Germinal center (tissue), 1 donor: ENCODE data around the gene SH3RF1.
"Not testable (repeated sequence)": the region's sequence is repeated elsewhere in the genome, so short reads cannot be mapped to it uniquely, and the experiment has no call there.

Experiments used
- DNase-seq: peaks from one replicate; pipeline ENCODE4 v3.0.0; 2012; ENCODE audit warnings: mixed read lengths, low spot score

The SH3RF1 gene

DNA sequence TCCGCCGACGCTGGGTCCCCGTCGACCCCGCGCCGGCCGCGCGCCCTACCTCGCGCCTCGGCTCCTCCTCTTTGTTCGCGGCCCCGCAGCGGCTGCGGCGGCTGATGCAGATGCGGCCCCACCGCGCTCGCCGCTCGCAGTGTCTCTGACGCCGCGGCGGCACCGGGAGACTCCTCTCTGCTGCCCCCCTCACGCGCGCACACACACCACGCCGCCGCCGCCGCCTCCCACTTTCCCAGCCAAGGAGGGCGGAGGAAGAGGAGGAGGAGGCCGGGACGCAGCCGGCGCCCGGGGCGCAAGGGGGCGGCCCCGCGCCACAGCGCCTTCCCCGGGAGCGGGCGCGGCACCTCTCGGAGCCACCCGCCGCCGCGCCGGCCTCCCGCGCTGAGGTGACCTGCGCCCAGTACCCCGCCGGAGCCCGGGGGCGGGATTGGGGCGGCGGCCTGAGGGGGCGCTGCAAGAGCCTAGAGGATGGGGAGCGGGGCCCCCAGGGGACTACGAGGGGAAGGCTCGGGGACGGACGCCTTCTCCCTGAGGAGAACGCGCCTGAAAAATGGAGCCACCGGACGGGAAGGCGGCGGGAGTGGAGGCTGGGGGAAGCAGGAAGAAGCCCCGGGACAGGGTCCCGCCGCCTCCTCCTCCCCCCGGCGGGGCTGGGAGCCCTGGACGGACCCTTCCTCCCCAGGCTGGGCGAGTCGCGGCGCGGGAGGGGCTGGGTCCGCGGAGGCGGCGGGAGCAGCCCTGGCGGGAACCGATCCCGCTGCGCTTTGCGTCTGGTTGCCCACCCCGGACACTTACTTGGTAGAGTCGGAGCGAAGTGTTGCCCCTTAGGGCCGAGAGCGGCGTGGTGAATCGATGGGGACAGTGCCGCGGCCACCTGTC, at the start of gene SH3RF1:
TSS of gene SH3RF1 (minus strand) at position 147 of the 882 bp plus-strand sequence. CDS start 1,744 bp downstream, outside the sequence.
- DNase-seq: peak; percentile 76

DNA sequence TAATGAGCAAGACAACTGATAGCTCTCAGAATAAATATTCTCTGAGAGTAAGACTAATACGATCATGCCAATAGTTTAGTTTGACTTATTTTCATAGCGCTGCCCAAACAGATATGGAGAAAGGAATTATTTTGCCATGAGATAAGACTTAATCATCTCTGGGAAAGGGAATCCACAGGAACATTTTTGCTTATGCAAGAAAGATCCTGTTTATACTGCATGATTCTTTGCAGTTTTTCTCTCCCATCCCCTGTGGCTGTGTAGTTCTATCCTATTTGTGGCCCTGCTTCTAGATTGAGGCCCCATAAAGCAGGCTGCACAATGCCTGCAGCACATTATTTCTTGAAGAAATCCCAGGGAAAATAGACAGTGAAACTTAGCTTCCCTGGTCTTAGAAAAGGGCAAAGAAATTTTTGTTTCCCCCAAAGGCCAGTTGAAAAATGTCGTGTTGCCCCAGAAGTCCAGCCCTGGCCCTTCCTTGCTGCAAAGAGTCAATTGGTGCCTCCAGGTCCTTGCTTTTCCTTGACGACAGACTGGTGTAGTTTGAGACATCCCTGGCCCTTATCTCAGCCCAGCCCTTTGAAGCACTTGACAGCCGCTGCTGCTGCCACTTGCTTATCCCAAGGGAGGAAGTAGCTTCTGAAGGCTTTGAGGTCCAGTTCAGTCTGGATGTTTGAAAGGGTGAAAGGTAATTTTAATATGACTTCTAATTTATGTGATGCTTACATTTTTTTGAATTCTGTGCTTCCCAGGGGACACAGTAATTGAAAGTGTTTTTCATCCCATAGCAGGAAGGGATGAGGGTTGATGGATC, 45.0 kb upstream of the SH3RF1 start:
- no peak for DNase-seq

DNA sequence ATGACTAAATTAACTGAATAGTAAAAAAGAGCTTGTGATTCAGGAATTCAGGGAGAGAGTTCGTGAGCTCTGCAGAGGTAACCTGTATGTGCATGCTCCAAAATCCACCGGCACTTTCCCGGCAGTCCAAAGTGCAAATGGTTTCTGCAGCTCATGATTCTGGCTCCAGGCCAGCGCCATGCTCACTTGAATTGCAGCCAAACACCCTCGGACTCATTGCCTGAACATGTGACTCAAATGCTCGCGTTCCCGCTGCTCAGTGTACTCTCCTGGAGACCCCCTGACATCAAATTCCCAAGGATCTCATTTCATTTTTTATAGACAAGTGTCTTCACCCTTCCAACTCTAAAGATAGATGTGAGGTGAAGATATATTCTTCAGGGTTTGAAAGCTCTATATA, 44.1 kb upstream of the SH3RF1 start:
- no peak for DNase-seq

GRCh38 chr4:169313732-169314131, 43.0 kb upstream of the SH3RF1 start:
- no peak for DNase-seq

DNA sequence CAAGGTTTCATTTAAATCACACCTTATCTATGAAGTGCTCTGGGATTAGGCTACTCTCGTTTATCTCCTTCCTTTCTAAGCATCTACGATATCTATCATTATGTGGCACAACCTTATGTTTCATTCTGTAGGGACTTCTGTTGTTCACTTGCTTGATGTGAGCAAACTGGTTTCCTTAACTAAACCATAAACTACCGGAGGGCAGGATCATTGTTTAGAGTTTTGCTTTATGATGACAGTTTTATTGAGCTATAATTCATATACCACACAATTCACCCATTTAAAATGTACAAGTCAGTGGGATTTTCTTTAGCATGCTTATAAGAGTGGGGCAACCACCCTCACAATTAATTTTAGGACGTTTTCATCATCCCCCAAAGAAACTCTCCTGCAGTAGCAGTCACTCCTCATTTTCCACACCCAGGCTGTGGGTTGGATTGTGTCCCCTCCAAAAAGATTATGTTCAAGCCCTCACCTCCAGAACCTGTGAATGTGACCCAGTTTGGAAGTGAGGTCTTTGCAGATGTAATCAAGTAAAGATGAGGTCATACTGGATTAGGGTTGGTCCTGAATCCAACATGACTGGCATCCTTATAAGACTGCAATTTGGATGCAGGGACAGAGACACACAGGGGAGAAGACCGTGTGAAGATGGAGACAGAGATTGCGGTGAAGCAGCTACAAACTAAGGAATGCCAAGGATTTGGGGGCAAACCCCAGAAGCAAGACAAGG, 42.1 kb upstream of the SH3RF1 start:
- DNase-seq: no peak

GRCh38 chr4:169311643-169312365, 41.0 kb upstream of the SH3RF1 start:
- peak; percentile 76 for DNase-seq

DNA sequence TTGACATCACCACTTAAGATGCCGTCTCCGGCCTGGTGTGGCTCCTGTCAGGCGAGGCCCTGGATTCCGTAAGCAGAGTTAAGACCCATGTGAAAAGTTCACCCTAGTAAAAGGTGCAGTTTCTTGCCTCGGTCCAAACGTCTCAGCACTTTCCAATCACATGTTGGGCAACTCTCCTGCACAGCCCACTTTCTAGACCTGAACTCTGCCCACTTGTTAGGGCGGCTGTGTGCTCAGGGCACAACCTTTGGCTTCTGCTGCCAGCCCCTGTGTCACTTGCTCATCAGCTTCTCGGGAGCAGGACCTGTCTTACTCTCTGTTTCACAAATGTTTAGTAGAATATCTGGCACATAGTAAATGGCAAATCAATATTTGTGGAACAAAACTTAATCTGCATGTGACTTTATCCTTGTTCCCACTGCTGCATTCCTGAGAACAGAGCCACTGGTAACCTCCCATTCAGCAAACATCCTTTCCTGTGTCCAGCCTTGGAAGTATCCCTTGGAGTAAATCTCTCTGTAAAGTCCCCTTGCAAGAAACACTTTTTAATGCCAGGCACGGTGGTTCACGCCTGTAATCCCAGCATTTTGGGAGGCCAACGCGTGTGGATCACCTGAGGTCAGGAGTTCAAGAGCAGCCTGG, 38.7 kb upstream of the SH3RF1 start:
- DNase-seq: no peak

DNA sequence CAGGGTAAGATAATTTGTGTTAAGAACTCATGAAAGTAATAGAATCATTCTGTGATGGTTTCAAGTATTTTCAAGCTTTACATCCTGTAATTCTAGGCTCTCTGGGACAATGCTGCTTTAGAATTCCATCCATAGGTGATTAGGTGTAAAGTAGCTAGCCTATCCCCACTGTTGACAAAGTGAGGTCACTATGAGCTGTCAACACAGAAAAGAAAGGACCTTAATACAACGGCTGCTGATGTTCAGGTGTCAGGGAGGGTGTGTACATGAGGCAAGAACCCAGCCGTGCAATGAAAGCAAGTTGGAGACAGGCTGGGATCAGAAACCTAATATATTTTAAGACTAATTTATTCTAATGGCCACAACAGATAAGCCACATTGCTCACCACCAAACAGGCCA, 36.8 kb upstream of the SH3RF1 start:
- DNase-seq: no peak

DNA sequence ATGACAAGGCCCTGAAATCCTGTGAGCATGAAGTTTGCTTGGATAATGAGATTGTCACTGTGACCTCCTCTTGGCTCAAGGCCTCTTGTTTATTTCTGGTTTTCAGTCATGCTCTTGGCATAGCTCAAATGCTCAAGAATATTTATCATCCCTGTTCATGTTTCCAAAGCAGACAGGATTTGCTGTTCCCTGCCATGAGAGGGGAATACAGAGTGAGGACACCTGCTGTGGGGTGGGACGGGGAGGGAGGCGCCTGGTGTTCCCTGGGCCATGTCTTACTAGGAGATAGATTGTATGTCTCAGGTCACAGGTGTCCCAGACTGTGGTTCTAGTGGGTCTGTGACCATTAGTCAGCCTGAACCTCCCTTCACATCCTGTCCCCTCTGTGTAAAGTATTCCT, 34.9 kb upstream of the SH3RF1 start:
- no peak for DNase-seq

GRCh38 chr4:169305173-169305572, 34.4 kb upstream of the SH3RF1 start:
- DNase-seq: no peak

DNA sequence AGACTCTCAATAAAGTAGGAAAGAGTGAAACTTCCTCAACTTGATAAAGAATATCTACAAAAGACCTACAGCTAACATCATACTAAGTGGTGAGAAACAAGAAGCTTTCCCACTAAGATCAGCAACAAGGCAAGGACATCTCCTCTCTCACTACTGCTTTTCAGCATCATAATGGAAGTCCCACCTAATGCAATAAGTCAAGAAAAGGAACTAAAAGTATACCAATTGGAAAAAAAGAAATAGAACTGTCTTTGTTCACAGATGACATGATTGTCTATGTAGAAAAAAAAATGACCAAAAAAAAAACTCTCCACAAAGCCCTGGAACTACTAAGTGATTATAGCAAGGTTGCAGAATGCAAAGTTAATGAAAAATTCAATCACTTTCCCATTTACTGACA, 25.1 kb upstream of the SH3RF1 start:
- no peak for DNase-seq

DNA sequence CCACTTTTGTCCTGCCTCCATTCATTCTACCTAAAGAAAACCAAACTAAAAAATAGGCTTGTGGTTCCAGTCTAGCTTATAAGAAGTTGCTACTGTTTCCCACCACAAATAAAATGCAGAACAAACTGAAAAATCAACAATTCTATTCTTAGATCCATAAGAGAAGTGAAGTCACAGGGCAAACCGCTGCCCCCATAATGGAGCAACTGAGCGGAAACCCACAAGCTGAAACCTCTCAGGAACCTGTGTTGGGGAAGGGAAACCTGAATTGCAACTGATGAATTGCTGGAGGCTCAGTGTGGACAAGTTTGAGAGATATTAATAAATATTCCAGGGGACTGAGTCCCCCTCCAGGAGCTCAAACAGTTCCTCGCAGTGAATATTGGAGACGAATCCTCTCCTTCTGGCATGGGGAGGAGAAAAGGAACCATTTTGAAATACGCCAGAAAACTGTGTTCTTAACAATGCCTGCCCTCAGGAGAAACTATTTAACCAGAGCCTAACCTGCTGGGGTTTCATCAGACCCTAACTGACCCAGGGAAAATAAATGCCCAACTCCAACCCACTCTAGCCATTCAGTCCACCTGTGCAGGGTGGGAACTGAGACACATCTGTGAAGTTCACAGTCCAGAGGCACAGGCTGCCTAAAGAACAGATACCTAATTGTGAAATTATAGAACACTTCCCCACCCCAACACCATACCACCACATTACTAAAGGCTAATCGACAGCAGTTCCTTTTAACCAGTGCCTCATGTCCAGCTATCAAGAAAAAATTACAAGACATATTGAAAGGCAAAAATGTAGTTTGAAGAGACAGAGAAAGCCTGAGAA, 22.8 kb upstream of the SH3RF1 start:
- DNase-seq: peak; percentile 49

DNA sequence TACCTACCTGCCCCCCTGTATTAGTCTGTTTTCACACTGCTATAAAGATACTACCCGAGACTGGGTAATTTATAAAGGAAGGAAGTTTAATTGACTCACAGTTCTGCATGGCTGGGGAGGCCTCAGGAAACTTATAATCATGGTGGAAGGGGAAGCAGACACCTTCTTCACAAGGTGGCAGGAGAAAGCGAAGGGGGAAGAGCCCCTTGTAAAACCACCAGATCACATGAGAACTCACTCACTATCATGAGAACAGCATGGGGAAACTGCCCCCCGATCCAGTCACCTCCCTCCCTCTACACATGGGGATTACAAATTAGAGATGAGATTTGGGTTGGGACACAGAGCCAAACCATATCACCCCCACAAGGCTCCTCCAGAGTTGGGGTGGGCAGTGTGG, 17.2 kb upstream of the SH3RF1 start:
- DNase-seq: not testable (repeated sequence)

DNA sequence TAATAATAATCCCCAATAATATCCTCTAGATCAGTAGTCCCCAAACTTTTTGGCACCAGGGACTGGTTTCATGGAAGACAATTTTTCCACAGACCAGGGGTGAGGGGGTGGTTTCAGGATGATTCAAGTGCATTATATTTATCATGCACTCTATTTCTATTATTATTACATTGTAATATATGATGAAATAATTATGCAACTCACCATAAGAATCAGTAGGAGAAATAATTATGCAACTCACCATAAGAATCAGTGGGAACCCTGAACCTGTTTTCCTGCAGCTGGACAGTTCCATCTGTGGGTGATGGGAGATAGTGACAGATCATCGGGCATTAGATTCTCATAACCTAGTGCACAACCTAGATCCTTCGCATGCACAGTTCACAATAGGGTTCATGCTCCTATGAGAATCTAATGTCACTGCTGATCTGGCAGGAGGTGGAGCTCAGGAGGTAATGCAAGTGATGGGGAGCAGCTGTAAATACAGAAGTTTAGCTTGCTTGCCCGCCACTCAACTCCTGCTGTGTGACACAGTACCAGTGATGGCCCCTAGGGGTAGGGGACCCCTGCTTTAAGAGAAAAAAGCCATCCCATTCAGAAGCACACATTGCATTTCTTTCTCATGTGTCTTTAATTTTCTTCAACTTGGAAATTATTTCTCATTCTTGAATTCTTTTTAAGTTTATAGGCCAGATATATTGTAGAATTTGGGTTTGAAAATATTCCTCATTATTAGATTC, 16.0 kb upstream of the SH3RF1 start:
- DNase-seq: peak; percentile 48

DNA sequence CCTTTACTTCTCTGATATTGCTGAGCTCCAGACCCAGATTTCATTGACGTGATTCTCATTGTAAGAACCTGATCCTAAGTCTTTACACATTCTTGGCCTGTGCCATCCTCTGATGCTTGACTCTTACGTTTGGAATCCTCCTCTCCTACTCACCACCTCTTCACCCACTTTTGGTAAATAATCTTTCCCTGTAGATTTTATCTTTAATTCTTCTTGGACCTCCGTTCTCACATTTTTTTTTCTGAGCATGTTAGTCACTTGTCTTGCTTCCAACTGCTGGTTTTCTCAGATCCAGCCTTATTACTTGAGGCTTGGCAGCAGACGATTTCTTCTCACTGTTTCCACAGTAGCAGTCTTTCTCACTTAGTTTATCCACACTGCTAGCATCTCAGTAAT, 12.4 kb upstream of the SH3RF1 start:
- no peak for DNase-seq

GRCh38 chr4:169282429-169283113, 11.8 kb upstream of the SH3RF1 start:
- no peak for DNase-seq

DNA sequence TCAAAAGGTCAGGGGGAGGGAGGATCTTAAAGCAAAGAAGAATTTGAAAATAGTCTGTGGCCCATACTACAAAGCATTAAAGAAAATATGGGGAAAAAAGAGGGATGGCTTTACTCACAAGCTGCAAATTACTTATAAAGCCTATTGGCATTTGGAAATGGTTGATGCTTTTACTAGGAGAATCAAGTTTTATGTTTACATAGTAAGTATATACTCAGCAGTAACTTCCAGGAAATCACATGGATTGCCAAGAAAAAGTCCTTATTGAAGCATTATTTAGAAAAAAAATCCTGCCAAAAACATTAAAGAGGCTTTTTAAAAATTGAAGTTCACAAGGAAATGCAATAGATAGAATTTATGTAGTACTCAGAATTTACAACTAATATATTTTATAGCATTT, 8.4 kb upstream of the SH3RF1 start:
- DNase-seq: no peak

DNA sequence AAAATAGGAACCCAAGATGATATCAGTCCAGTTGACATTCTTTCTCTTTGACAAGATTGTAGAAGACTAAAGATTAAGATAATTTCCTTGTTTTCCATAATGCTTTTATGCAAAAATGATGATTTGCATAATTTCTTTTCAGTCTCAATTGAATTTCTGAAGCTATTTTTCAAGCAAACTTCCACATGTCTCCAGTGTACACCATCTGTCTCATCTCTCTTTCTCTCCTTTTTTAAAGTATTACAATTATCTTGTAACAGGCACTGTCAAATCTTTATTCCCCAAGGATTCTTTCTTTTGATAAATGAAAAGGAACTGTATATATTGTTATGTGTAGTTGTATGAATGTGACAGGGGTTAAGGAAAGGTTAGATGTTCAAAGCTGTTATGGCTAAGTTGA, 7.9 kb upstream of the SH3RF1 start:
- DNase-seq: no peak

DNA sequence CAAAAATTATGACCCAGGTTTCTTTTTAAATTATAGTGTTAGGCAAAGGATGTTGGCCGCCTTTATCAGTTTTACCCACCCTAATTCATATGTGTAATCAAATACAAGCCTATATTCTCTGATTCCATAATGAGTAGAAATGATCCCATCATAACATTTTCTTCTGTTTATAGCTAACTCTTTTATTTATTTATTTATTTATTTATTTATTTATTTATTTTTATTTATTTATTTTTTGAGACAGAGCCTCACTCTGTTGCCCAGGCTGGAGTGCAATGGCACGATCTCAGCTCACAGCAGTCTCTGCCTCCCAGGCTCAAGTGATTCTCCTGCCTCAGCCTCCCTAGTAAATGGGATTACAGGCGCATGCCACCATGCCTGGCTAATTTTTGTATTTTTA, 7.1 kb upstream of the SH3RF1 start:
- not testable (repeated sequence) for DNase-seq
